ES-I3 (cell line): ENCODE measurements around the gene PDXDC1.
"Not testable (repeated sequence)": the region's sequence is repeated elsewhere in the genome, so short reads cannot be mapped to it uniquely, and the experiment has no call there.

Experiments
- H3K36me3 ChIP-seq: 2 replicates; pipeline ENCODE4 v1.6.1; 2013; ENCODE audit warnings: mild to moderate bottlenecking, low read length, control low read depth, moderate library complexity; ENCODE audit not compliant: insufficient read depth
- H3K4me1 ChIP-seq: 2 replicates; pipeline ENCODE4 v1.6.1; 2013; ENCODE audit warnings: mild to moderate bottlenecking, control low read depth, low read length; ENCODE audit not compliant: insufficient read depth
- H3K9ac ChIP-seq: 2 replicates; pipeline ENCODE4 v1.6.1; 2013; ENCODE audit warnings: low read depth, mild to moderate bottlenecking, low read length, moderate library complexity
- H3K9me3 ChIP-seq: 2 replicates; pipeline ENCODE4 v1.6.1; 2013; ENCODE audit warnings: mild to moderate bottlenecking, low read length, moderate library complexity; ENCODE audit not compliant: control insufficient read depth, insufficient read depth

PDXDC1 gene

GRCh38 chr16:15033309-15033707 lies 58.5 kb downstream of the PDXDC1 start:
- H3K36me3 ChIP-seq, result peaks cover 42% of the 10 kb centered on the region
- H3K9ac ChIP-seq, result no peak overlapping the region

GRCh38 chr16:15034266-15035162 lies 59.7 kb downstream of the PDXDC1 start:
- Histone ChIP-seq H3K36me3 (peaks cover 51% of the 10 kb centered on the region), H3K9ac (no peak overlapping the region), H3K9me3 (no peaks in the 10 kb centered on the region), H3K4me1 (no peaks in the 10 kb centered on the region)

More at GRCh38 chr16:15033309-15033707, 58.5 kb downstream of the PDXDC1 start:
- Histone ChIP-seq H3K9me3 (no peaks in the 10 kb centered on the region), H3K4me1 (no peaks in the 10 kb centered on the region)

- Histone ChIP-seq H3K4me1 (no peaks in the 10 kb centered on the region), H3K36me3 (peaks cover 57% of the 10 kb centered on the region), H3K9ac (no peak overlapping the region), H3K9me3 (no peaks in the 10 kb centered on the region)
Observed at GRCh38 chr16:15035163-15035729, 60.4 kb downstream of the PDXDC1 start.

- Histone ChIP-seq H3K4me1 (no peaks in the 10 kb centered on the region), H3K9me3 (no peaks in the 10 kb centered on the region), H3K36me3 (peaks cover 50% of the 10 kb centered on the region), H3K9ac (no peak overlapping the region)
Observed at GRCh38 chr16:15037003-15037402, 62.2 kb downstream of the PDXDC1 start.

DNA sequence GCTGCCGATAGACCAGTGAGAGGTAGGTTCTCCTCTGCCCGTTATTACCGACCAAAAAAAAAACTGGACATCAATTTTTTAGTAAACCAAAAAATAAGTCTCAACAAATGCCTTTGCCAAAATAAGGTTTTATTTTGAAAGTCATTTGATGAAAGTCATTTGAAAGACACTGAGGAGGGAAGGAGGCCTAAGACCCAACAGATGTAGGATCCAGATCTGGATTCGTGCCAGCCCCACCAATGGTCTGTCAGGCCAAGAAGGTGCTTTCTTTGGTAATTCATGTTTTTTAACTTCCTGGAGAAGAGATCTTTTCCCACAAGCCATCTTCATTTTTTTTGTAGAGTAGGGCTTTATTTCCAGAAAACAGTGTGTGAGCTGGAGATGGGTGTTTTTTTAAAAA lies 62.9 kb downstream of the PDXDC1 start:
- Histone ChIP-seq H3K9me3 (no peaks in the 10 kb centered on the region), H3K36me3 (peaks cover 47% of the 10 kb centered on the region), H3K9ac (no peak overlapping the region), H3K4me1 (no peaks in the 10 kb centered on the region)

GRCh38 chr16:15038689-15039088 lies 63.9 kb downstream of the PDXDC1 start:
- no peak overlapping the region for H3K9ac ChIP-seq
- H3K9me3 ChIP-seq, result no peaks in the 10 kb centered on the region
- peaks cover 37% of the 10 kb centered on the region for H3K36me3 ChIP-seq
- no peaks in the 10 kb centered on the region for H3K4me1 ChIP-seq

- no peak overlapping the region for H3K9ac ChIP-seq
- H3K36me3 ChIP-seq, result peaks cover 22% of the 10 kb centered on the region
- H3K4me1 ChIP-seq, result no peaks in the 10 kb centered on the region
- H3K9me3 ChIP-seq, result no peaks in the 10 kb centered on the region
Observed at GRCh38 chr16:15041271-15042004, 66.6 kb downstream of the PDXDC1 start.

- no peaks in the 10 kb centered on the region for H3K9me3 ChIP-seq
Observed at GRCh38 chr16:15043344-15043743, 68.5 kb downstream of the PDXDC1 start.

DNA sequence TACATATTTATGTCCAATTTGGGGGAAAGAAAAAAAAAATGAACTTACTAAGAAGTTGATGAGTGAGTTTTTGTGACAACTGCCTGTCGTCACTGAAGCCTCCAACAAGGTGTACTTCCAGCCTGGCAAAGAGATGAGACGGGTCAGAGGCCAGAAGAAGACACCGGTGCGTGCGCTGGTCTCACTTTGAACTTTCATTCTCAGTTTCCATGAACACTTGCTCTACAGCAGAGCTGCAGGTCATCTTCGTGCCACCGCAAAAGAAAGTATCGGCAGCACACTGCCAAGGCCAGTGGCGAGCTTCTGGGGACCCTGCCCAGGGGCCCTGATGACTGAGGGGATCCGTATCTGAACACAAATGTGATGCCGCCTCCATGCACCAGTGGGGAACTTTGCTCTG lies 69.5 kb downstream of the PDXDC1 start:
- Histone ChIP-seq H3K36me3 (peaks cover 6% of the 10 kb centered on the region), H3K4me1 (no peaks in the 10 kb centered on the region), H3K9me3 (no peaks in the 10 kb centered on the region), H3K9ac (no peak overlapping the region)

More at GRCh38 chr16:15043344-15043743, 68.5 kb downstream of the PDXDC1 start:
- H3K4me1 ChIP-seq, result no peaks in the 10 kb centered on the region
- H3K9ac ChIP-seq, result no peak overlapping the region
- peaks cover 14% of the 10 kb centered on the region for H3K36me3 ChIP-seq

- H3K4me1 ChIP-seq, H3K9ac ChIP-seq, H3K36me3 ChIP-seq, H3K9me3 ChIP-seq: not testable (repeated sequence)
Observed at GRCh38 chr16:15045270-15045669, 70.4 kb downstream of the PDXDC1 start.

- no peaks in the 10 kb centered on the region for H3K36me3 ChIP-seq
Observed at GRCh38 chr16:15046692-15047376, 72.0 kb downstream of the PDXDC1 start.

DNA sequence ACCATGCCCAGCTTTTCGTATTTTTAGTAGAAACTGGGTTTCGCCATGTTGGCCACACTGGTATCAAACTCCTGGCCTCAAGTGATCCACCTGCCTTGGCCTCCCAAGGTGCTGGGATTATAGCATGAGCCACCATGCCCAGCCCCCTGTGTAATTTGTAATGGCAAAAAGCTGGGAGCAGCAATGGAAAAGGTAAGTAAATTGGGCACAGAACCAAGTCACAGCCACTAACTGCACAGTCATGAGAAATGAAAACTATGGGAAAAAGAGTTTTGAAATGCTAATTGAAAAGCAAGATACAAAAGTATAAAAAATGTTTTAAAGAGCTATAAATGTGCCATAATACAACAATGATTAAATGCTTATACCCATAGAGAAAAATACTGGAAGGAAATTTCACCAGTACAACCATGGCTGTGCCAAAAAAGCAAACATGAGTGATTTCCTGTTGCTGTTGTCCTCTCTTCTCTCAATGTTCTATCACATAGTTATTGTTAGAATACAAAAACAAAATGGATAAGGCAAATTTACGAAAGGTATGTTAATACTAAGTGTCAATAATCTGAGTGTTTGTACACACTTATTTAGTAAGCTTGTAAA lies 74.9 kb downstream of the PDXDC1 start:
- Histone ChIP-seq H3K4me1 (no peaks in the 10 kb centered on the region), H3K9ac (no peak overlapping the region), H3K36me3 (no peaks in the 10 kb centered on the region), H3K9me3 (no peaks in the 10 kb centered on the region)

More at GRCh38 chr16:15046692-15047376, 72.0 kb downstream of the PDXDC1 start:
- H3K4me1 ChIP-seq, result no peaks in the 10 kb centered on the region
- no peak overlapping the region for H3K9ac ChIP-seq
- H3K9me3 ChIP-seq, result no peaks in the 10 kb centered on the region

DNA sequence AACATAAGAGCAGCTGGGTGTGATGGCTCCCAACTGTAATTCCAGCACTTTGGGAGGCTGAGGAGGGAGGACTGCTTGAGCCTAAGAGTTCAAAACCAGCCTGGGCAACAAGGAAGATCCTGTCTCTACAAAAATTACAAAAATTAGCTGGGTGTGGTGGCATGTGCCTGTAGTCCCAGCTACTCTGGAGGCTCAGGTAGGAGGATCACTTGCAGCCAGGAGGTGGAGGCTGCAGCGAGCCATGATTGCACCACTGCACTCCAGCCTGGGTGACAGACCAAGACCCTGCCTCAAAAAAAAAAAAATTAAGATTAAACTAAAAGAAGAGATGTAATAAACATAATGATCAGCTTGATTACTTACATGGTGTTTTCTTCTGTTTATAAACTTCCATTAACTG lies 75.6 kb downstream of the PDXDC1 start:
- not testable (repeated sequence) for H3K9ac ChIP-seq, H3K4me1 ChIP-seq, H3K36me3 ChIP-seq, H3K9me3 ChIP-seq
